GM23338 (cell line): ENCODE measurements around the gene GRID1. TPM values are rescaled to one million over a fixed set of nuclear protein-coding genes. Genes with fewer than 3 reads are reported as not detected.

Experiments used
- ATAC-seq: fragments of 200-7000 bp; cut with Tn5 transposase; 3 replicates; pipeline ENCODE4 v1.9.1; 2020
- DNase-seq: peaks from one replicate; pipeline ENCODE4 v3.0.0-alpha.2; 2015; ENCODE audit warnings: low spot score
- H2AFZ ChIP-seq: fragments of 200-600 bp; sonication (generic); 2 replicates; pipeline ENCODE4 v1.8.0; 2016; ENCODE audit warnings: antibody characterized with exemption, mild to moderate bottlenecking, moderate library complexity
- H3F3A ChIP-seq: fragments of 200-600 bp; sonication (generic); replicated peaks from 2 replicates; pipeline ENCODE4 v1.8.0; 2017; ENCODE audit warnings: antibody characterized with exemption, mixed run types, low read depth
- H3K27ac ChIP-seq: fragments of 200-600 bp; sonication (generic); 2 replicates; pipeline ENCODE4 v1.6.1; 2016; ENCODE audit warnings: low read depth
- H3K27me3 ChIP-seq: fragments of 200-600 bp; sonication (generic); 2 replicates; pipeline ENCODE4 v1.8.0; 2016; ENCODE audit warnings: mild to moderate bottlenecking, mixed run types, moderate library complexity; ENCODE audit not compliant: insufficient read depth
- H3K36me3 ChIP-seq: fragments of 200-600 bp; sonication (generic); 2 replicates; pipeline ENCODE4 v1.8.0; 2016; ENCODE audit warnings: mild to moderate bottlenecking; ENCODE audit not compliant: insufficient read depth
- H3K4me1 ChIP-seq: fragments of 200-600 bp; sonication (generic); 2 replicates; pipeline ENCODE4 v1.8.0; 2016; ENCODE audit warnings: mild to moderate bottlenecking, moderate library complexity; ENCODE audit not compliant: insufficient read depth
- H3K4me2 ChIP-seq: fragments of 200-600 bp; sonication (generic); 2 replicates; pipeline ENCODE4 v1.7.1; 2017; ENCODE audit warnings: mixed run types
- H3K4me3 ChIP-seq: fragments of 200-600 bp; sonication (generic); 2 replicates; pipeline ENCODE4 v1.6.1; 2016; ENCODE audit warnings: mixed run types
- H3K79me2 ChIP-seq: fragments of 200-600 bp; sonication (generic); replicated peaks from 2 replicates; pipeline ENCODE4 v1.8.0; 2017; ENCODE audit warnings: mild to moderate bottlenecking; ENCODE audit not compliant: insufficient read depth
- H3K9me2 ChIP-seq: fragments of 200-600 bp; sonication (generic); 2 replicates; pipeline ENCODE4 v1.8.0; 2017; ENCODE audit not compliant: insufficient read depth
- H4K20me1 ChIP-seq: fragments of 200-600 bp; sonication (generic); replicated peaks from 2 replicates; pipeline ENCODE4 v1.8.0; 2017; ENCODE audit warnings: mild to moderate bottlenecking; ENCODE audit not compliant: insufficient read depth
- H3K27ac Mint-ChIP-seq: 2 replicates; pipeline ENCODE4 v1.8.0; 2020; ENCODE audit warnings: inconsistent platforms, mild to moderate bottlenecking, moderate library complexity, mixed read lengths
- H3K27me3 Mint-ChIP-seq: 3 replicates; pipeline ENCODE4 v1.8.0; 2022; ENCODE audit warnings: low read depth, mild to moderate bottlenecking, moderate library complexity, mixed read lengths, inconsistent platforms; ENCODE audit not compliant: insufficient read depth, poor library complexity
- H3K36me3 Mint-ChIP-seq: 3 replicates; pipeline ENCODE4 v1.8.0; 2021; ENCODE audit warnings: low read depth, mild to moderate bottlenecking, inconsistent platforms, moderate library complexity, mixed read lengths
- H3K4me1 Mint-ChIP-seq: 3 replicates; pipeline ENCODE4 v1.8.0; 2020; ENCODE audit warnings: mild to moderate bottlenecking, inconsistent platforms, mixed read lengths
- H3K4me3 Mint-ChIP-seq: 3 replicates; pipeline ENCODE4 v1.8.0; 2021; ENCODE audit warnings: moderate library complexity, mild to moderate bottlenecking, inconsistent platforms, mixed read lengths
- H3K9me3 Mint-ChIP-seq: 3 replicates; pipeline ENCODE4 v1.8.0; 2020; ENCODE audit warnings: moderate library complexity, mild to moderate bottlenecking, inconsistent platforms, mixed read lengths
- CTCF ChIP-seq, 2 experiments: fragments of 200-600 bp in 1 of 2; sonication (generic) in 1 of 2; conservative IDR thresholded peaks; 2 replicates each; pipeline versions ENCODE4 v1.5.1 to v1.6.1; 2016 to 2017; ENCODE audit warnings: antibody characterized with exemption in 2 of 2, low read depth in 2 of 2, mild to moderate bottlenecking in 2 of 2, moderate library complexity in 1 of 2
- NANOG ChIP-seq: IDR thresholded peaks from 2 replicates; pipeline ENCODE4 v1.6.1; 2016; ENCODE audit warnings: antibody characterized with exemption, borderline replicate concordance
- REST ChIP-seq: IDR thresholded peaks from one replicate; pipeline ENCODE4 v1.6.1; 2018; ENCODE audit warnings: antibody characterized with exemption; ENCODE audit not compliant: unreplicated experiment
- ZNF114 ChIP-seq: fragments of 250-450 bp; sonication (Bioruptor Pico); IDR thresholded peaks from 2 replicates; pipeline ENCODE4 v1.5.0; 2020; ENCODE audit warnings: mild to moderate bottlenecking, moderate library complexity
- ZNF462 ChIP-seq: fragments of 250-450 bp; sonication (Bioruptor Pico); IDR thresholded peaks from 2 replicates; pipeline ENCODE4 v1.5.0; 2020; ENCODE audit warnings: mild to moderate bottlenecking, moderate library complexity
- polyA plus RNA-seq: library from polyadenylated mRNA; unstranded; fragments of >200 nt; fragmentation: Nextera tagmentation; extraction: Ambion mirVana; gene quantifications from 2 replicates; pipeline ENCODE4 v1.2.1, GENCODE V29; 2016
- total RNA-seq: library from RNA; depleted of rRNA; stranded (reverse); fragments of >200 nt; shearing (Covaris generic); gene quantifications from 2 replicates; pipeline ENCODE4 v1.2.3, GENCODE V29; 2014
- TF ChIP-seq, protein P1 (sequence below): IDR thresholded peaks from 2 replicates; pipeline ENCODE4 v1.6.1; 2016; ENCODE audit warnings: antibody characterized with exemption

Gene GRID1
- total and polyA plus RNA-seq, 2 experiments from 2014 or later = 0.14 to 0.15 TPM

DNA sequence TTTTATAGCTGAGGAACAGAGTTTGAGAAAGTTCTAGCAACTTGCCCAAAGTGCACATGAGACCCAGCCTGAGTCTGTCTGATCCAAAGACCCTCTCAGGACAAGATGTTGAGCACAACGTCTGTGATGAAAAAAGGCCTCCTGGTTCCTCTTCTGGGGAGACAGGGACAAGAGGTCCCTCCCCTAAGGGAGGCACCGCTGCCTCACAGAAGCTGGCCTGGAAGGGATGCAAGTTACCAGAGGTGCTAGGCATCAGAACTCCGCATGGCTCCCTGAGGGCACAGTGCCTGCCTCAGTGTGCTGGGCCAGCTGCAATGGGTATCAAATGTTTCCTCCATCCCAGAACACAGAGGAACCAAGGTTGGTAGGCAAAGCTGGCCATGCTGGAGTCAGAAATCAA is 302.4 kb downstream of the GRID1 start:
- no peak overlapping the region for H3K27ac ChIP-seq
- H2AFZ ChIP-seq = no peak overlapping the region
- no peaks in the 10 kb centered on the region for H3K36me3 ChIP-seq
- TF ChIP-seq CTCF (conservative IDR thresholded peaks at IDR 0.05; ENCODE audit: low read depth in 2 of 2) (no peak), NANOG (no peak)
- no peaks in the 10 kb centered on the region for H3K4me1 ChIP-seq
- H3K9me2 ChIP-seq = no peaks in the 10 kb centered on the region
- no peak overlapping the region for H3K27ac Mint-ChIP-seq
- no peak overlapping the region for H3K4me3 Mint-ChIP-seq
- ATAC-seq = no peak
- H4K20me1 ChIP-seq = no peaks in the 10 kb centered on the region
- peaks cover 59% of the 10 kb centered on the region for H3K9me3 Mint-ChIP-seq
- H3K4me1 Mint-ChIP-seq = peaks cover 2% of the 10 kb centered on the region; the same call in 2 of the 3 replicates
- no peaks in the 10 kb centered on the region for H3K27me3 ChIP-seq
- no peak for DNase-seq
- no peaks in the 10 kb centered on the region for H3F3A ChIP-seq
- no peaks in the 10 kb centered on the region for H3K36me3 Mint-ChIP-seq
- H3K4me3 ChIP-seq = no peak overlapping the region
- H3K79me2 ChIP-seq = no peaks in the 10 kb centered on the region
- no peak overlapping the region for H3K4me2 ChIP-seq
- peaks cover 4% of the 10 kb centered on the region for H3K27me3 Mint-ChIP-seq

GRCh38 chr10:86063341-86063740 is 303.3 kb downstream of the GRID1 start:
- Histone ChIP-seq H3K9me2 (no peaks in the 10 kb centered on the region), H3K27me3 (no peaks in the 10 kb centered on the region), H3K4me3 (no peak overlapping the region), H3K4me1 (no peaks in the 10 kb centered on the region), H3F3A (no peaks in the 10 kb centered on the region), H3K27ac (no peak overlapping the region), H4K20me1 (no peaks in the 10 kb centered on the region), H3K79me2 (no peaks in the 10 kb centered on the region), H2AFZ (no peak overlapping the region), H3K4me2 (no peak overlapping the region), H3K36me3 (no peaks in the 10 kb centered on the region)
- H3K27me3 Mint-ChIP-seq = peaks cover 2% of the 10 kb centered on the region
- no peaks in the 10 kb centered on the region for H3K36me3 Mint-ChIP-seq
- H3K4me1 Mint-ChIP-seq = peaks cover 2% of the 10 kb centered on the region; the same call in 2 of the 3 replicates
- peaks cover 68% of the 10 kb centered on the region for H3K9me3 Mint-ChIP-seq
- no peak overlapping the region for H3K27ac Mint-ChIP-seq
- DNase-seq (no peak), ATAC-seq (no peak)
- H3K4me3 Mint-ChIP-seq = no peak overlapping the region
- TF ChIP-seq NANOG (no peak), REST (no peak), CTCF (conservative IDR thresholded peaks at IDR 0.05; ENCODE audit: low read depth in 2 of 2) (no peak), ZNF462 (CRISPR knock-in tag) (no peak), ZNF114 (CRISPR knock-in tag) (no peak)
- TF ChIP-seq, protein P1, sequence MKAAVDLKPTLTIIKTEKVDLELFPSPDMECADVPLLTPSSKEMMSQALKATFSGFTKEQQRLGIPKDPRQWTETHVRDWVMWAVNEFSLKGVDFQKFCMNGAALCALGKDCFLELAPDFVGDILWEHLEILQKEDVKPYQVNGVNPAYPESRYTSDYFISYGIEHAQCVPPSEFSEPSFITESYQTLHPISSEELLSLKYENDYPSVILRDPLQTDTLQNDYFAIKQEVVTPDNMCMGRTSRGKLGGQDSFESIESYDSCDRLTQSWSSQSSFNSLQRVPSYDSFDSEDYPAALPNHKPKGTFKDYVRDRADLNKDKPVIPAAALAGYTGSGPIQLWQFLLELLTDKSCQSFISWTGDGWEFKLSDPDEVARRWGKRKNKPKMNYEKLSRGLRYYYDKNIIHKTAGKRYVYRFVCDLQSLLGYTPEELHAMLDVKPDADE = no peak
